ENCODE measurements around the gene EIF6. TPM values are rescaled to one million over a fixed set of nuclear protein-coding genes. Genes with fewer than 3 reads are reported as not detected.

The EIF6 gene
- total and polyA plus RNA-seq, 2 donors (not counting 3 experiments of a cell fraction or from before 2014, with no cell fraction given): 153 to 286 TPM

DNA sequence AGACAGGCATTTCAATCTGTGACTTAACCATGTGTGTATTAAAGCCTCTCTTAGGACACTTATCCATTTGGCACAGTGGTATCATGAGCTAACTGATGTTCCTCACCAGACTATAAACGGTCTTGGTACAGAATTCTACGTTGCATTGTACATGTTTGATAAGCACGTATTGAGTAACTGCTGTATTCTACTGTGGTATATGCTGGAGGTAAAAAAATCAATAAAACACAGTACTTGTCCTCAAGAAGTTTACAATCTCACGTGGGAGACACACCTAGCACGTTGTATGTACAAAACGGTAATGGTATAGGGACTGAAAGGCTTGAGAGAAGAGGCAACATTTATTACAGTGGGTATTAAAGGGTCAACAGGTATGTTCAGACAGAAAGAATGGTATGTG, 40.8 kb upstream of the EIF6 start:
- BruUV-seq (replicated peaks): no TSS peak
- CTCF ChIA-PET: interaction anchor here (8.1 kb wide), 1 partner anchor 19 kb away, joined by 182 read pairs; no protein-coding TSS in a partner anchor

More for the DNA sequence above, 40.8 kb upstream of the EIF6 start:
- Histone ChIP-seq H3K27me3 (ENCODE audit: control insufficient read depth in 2 of 2, insufficient read depth in 2 of 2, low read length in 2 of 2) (no peaks in the 10 kb centered on the region), H3K36me3 (ENCODE audit: control insufficient read depth in 2 of 2, extremely low read depth in 1 of 2, insufficient read depth in 2 of 2, low read length in 2 of 2) (no peaks in the 10 kb centered on the region), H2AFZ (ENCODE audit: low read depth, low read length) (no peak overlapping the region), H3K4me3 (replicated peaks in 1 of 3; ENCODE audit: insufficient read depth in 1 of 3, low read depth in 1 of 3, low read length in 3 of 3) (no peak overlapping the region), H3K9me1 (replicated peaks; ENCODE audit: control insufficient read depth, extremely low read depth, insufficient read depth, low read length) (no peaks in the 10 kb centered on the region), H3K4me1 (ENCODE audit: control insufficient read depth, extremely low read depth, insufficient read depth, low read length) (peaks cover 41% of the 10 kb centered on the region), H3K9me3 (replicated peaks; ENCODE audit: control insufficient read depth, insufficient read depth, low read length) (no peaks in the 10 kb centered on the region), H3K4me2 (ENCODE audit: insufficient read depth, low read length) (no peak overlapping the region), H3K27ac (ENCODE audit: insufficient read depth, low read depth, low read length) (no peak overlapping the region), H4K20me1 (replicated peaks; ENCODE audit: control insufficient read depth, extremely low read depth, insufficient read depth, low read length) (no peaks in the 10 kb centered on the region), H3K79me2 (ENCODE audit: control insufficient read depth, insufficient read depth, low read length) (no peaks in the 10 kb centered on the region), H3K9ac (replicated peaks; ENCODE audit: extremely low read depth, insufficient read depth, low read length) (no peak overlapping the region)
- DNase-seq (ENCODE audit: low read depth, low spot score) (no peak), FAIRE-seq (no peak)
- TF ChIP-seq JUN (IDR thresholded peaks at IDR 0.05; ENCODE audit: borderline replicate concordance, insufficient read depth, insufficient read length, low read depth) (no peak), MYC (IDR thresholded peaks at IDR 0.05; ENCODE audit: low read depth, low read length) (no peak), FOS (IDR thresholded peaks at IDR 0.05; ENCODE audit: borderline replicate concordance, insufficient read depth, low read length) (no peak), POLR2A (IDR thresholded peaks at IDR 0.05; ENCODE audit: low read depth, low read length) (no peak), POLR2AphosphoS5 (IDR thresholded peaks at IDR 0.05; ENCODE audit: insufficient read depth, low read depth, low read length) (no peak), GATA2 (IDR thresholded peaks at IDR 0.05; ENCODE audit: insufficient read depth, insufficient read length, low read depth, low read length) (no peak), EZH2 (IDR thresholded peaks at IDR 0.05; ENCODE audit: borderline replicate concordance, low read depth, low read length, severe bottlenecking) (no peak)
- TF ChIP-seq, protein P1, sequence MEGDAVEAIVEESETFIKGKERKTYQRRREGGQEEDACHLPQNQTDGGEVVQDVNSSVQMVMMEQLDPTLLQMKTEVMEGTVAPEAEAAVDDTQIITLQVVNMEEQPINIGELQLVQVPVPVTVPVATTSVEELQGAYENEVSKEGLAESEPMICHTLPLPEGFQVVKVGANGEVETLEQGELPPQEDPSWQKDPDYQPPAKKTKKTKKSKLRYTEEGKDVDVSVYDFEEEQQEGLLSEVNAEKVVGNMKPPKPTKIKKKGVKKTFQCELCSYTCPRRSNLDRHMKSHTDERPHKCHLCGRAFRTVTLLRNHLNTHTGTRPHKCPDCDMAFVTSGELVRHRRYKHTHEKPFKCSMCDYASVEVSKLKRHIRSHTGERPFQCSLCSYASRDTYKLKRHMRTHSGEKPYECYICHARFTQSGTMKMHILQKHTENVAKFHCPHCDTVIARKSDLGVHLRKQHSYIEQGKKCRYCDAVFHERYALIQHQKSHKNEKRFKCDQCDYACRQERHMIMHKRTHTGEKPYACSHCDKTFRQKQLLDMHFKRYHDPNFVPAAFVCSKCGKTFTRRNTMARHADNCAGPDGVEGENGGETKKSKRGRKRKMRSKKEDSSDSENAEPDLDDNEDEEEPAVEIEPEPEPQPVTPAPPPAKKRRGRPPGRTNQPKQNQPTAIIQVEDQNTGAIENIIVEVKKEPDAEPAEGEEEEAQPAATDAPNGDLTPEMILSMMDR (IDR thresholded peaks at IDR 0.05; ENCODE audit: extremely low read depth in 1 of 2, insufficient read depth in 1 of 2, low read depth in 1 of 2, low read length in 2 of 2): no peak
- TF ChIP-seq, protein P2, sequence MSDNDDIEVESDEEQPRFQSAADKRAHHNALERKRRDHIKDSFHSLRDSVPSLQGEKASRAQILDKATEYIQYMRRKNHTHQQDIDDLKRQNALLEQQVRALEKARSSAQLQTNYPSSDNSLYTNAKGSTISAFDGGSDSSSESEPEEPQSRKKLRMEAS (IDR thresholded peaks at IDR 0.05; ENCODE audit: insufficient read depth, insufficient read length): no peak
- intact Hi-C loops (cut with micrococcal nuclease) (no loop called here), dilution Hi-C loops (cut with MboI; ENCODE audit: extremely low pct_ligation_motif_present, low sequenced_read_pairs) (no loop called here)
- POLR2A ChIA-PET: no interaction called here

Measured in endothelial cell of umbilical vein (primary cell).